Endodermal cell (in vitro differentiated cells): ENCODE data around the gene SETD9. TPM values are rescaled to one million over a fixed set of nuclear protein-coding genes. Genes with fewer than 3 reads are reported as not detected.

Experiments
- DNase-seq: peaks from one replicate; pipeline ENCODE4 v3.0.0-alpha.2; 2017
- H3K27ac ChIP-seq: 2 replicates; pipeline ENCODE4 v1.5.1; 2013; ENCODE audit warnings: mild to moderate bottlenecking, low read depth, low read length, moderate library complexity
- H3K27me3 ChIP-seq: 2 replicates; pipeline ENCODE4 v1.6.1; 2013; ENCODE audit warnings: mild to moderate bottlenecking, low read length, moderate library complexity; ENCODE audit not compliant: insufficient read depth, control insufficient read depth, poor library complexity, severe bottlenecking
- H3K36me3 ChIP-seq: 2 replicates; pipeline ENCODE4 v1.7.0; 2013; ENCODE audit warnings: mild to moderate bottlenecking, low read length, moderate library complexity; ENCODE audit not compliant: control insufficient read depth, insufficient read depth
- H3K4me1 ChIP-seq: one replicate; pipeline ENCODE4 v1.7.0; 2013; ENCODE audit warnings: low read length; ENCODE audit not compliant: control insufficient read depth, insufficient read depth
- H3K4me3 ChIP-seq: 2 replicates; pipeline ENCODE4 v1.5.1; 2013; ENCODE audit warnings: mild to moderate bottlenecking, low read length, moderate library complexity
- H3K9ac ChIP-seq: 2 replicates; pipeline ENCODE4 v1.6.1; 2013; ENCODE audit warnings: mild to moderate bottlenecking, low read length, moderate library complexity; ENCODE audit not compliant: poor library complexity, severe bottlenecking; ENCODE audit errors: extremely low read depth
- H3K9me3 ChIP-seq: 2 replicates; pipeline ENCODE4 v1.6.1; 2013; ENCODE audit warnings: mild to moderate bottlenecking, low read length, moderate library complexity; ENCODE audit not compliant: control insufficient read depth
- H3K27ac Mint-ChIP-seq: 2 replicates; pipeline ENCODE4 v1.8.0; 2020; ENCODE audit warnings: mixed read lengths
- H3K27me3 Mint-ChIP-seq: 2 replicates; pipeline ENCODE4 v1.8.0; 2021; ENCODE audit warnings: mild to moderate bottlenecking, mixed read lengths; ENCODE audit not compliant: insufficient read depth
- H3K36me3 Mint-ChIP-seq: 2 replicates; pipeline ENCODE4 v1.8.0; 2020; ENCODE audit warnings: low read depth, mixed read lengths
- H3K4me1 Mint-ChIP-seq: 2 replicates; pipeline ENCODE4 v1.8.0; 2020; ENCODE audit warnings: mixed read lengths
- H3K4me3 Mint-ChIP-seq: 2 replicates; pipeline ENCODE4 v1.8.0; 2020; ENCODE audit warnings: mild to moderate bottlenecking, moderate library complexity, mixed read lengths
- H3K9me3 Mint-ChIP-seq: 2 replicates; pipeline ENCODE4 v1.8.0; 2020; ENCODE audit warnings: mild to moderate bottlenecking, mixed read lengths
- WGBS, 2 experiments: methylation state at CpG; one replicate each; pipeline versions ENCODE4 v1.1.5 to v1.1.7; 2013; ENCODE audit warnings: missing lambda C conversion rate in 2 of 2, mixed read lengths in 1 of 2; ENCODE audit not compliant: insufficient coverage in 1 of 2, insufficient read length in 1 of 2; 5-methylcytosine and 5-hydroxymethylcytosine counted together
- total RNA-seq, 2 donors: library from RNA; stranded (reverse); fragmentation: NEBNext Ultra II Directional in 1 of 2; extraction: Animal tissue kit (Norgen Biotek cat#: 25700) in 1 of 2; gene quantifications; 2 replicates in 1 of 2; 3 replicates in 1 of 2; pipeline ENCODE4 v1.2.1, GENCODE V29; 2021
- TF ChIP-seq, protein P1 (sequence below): fragments of 200-600 bp; sonication (generic); conservative IDR thresholded peaks from 2 replicates; pipeline ENCODE4 v1.5.0; 2021; ENCODE audit warnings: antibody characterized with exemption, mild to moderate bottlenecking

Gene SETD9
- total RNA-seq, 2 donors from 2014 or later, result 5.0 to 14.9 TPM

DNA sequence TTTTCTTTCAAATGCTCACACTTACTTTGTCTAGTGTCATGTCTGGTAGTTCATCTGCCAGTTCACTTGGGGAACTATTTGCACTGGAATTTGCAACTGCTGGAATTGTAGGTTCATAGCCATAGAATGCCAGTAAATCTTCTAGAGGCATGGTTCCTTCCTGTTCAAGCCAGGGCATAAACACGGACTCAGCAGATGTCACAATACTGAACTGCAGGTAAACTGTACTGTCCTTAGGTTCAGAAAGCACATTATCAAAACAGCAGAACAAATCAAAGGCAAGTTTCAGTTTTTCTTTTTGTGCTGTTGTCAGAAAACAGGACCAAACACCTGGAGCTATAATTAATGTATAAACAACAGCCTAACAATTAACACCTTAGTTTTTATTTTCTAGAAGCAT lies 29.5 kb downstream of the SETD9 start:
- TF ChIP-seq, protein P1, sequence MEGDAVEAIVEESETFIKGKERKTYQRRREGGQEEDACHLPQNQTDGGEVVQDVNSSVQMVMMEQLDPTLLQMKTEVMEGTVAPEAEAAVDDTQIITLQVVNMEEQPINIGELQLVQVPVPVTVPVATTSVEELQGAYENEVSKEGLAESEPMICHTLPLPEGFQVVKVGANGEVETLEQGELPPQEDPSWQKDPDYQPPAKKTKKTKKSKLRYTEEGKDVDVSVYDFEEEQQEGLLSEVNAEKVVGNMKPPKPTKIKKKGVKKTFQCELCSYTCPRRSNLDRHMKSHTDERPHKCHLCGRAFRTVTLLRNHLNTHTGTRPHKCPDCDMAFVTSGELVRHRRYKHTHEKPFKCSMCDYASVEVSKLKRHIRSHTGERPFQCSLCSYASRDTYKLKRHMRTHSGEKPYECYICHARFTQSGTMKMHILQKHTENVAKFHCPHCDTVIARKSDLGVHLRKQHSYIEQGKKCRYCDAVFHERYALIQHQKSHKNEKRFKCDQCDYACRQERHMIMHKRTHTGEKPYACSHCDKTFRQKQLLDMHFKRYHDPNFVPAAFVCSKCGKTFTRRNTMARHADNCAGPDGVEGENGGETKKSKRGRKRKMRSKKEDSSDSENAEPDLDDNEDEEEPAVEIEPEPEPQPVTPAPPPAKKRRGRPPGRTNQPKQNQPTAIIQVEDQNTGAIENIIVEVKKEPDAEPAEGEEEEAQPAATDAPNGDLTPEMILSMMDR, result no peak
- Mint-ChIP-seq H3K27ac (no peak overlapping the region), H3K4me1 (peaks cover 15% of the 10 kb centered on the region), H3K9me3 (no peaks in the 10 kb centered on the region), H3K27me3 (no peaks in the 10 kb centered on the region), H3K36me3 (peaks cover 83% of the 10 kb centered on the region), H3K4me3 (no peak overlapping the region)
- Histone ChIP-seq H3K9me3 (no peaks in the 10 kb centered on the region), H3K4me1 (peaks cover 11% of the 10 kb centered on the region), H3K4me3 (no peak overlapping the region), H3K36me3 (peaks cover 91% of the 10 kb centered on the region), H3K27me3 (no peaks in the 10 kb centered on the region), H3K9ac (no peak overlapping the region), H3K27ac (no peak overlapping the region)
- DNase-seq, result no peak
- WGBS, 2 experiments, result 96 to 100% methylated on average over 1 of the region's 1 CpG

DNA sequence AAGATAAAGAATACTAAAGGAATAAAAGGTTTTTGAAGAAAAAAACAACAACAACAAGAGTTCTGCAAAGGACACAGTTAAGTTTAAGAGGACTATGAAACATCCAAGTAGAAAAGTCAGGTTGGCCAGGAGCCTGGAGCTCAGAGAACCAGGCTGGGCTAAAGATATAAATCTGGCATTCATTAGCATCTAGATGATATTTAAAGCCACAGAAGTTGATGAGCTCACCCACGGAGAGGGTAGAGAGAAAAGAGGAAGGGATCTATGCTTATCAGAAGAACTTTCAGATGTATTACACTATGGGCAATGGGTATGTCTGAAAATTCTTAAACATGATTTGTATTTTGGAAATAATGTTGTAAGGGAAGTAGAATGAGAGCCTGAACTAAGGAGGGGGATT lies 32.6 kb downstream of the SETD9 start:
- H3K27ac Mint-ChIP-seq, result no peak overlapping the region
- no peak overlapping the region for H3K4me3 Mint-ChIP-seq
- no peaks in the 10 kb centered on the region for H3K27me3 Mint-ChIP-seq
- peaks cover 98% of the 10 kb centered on the region for H3K36me3 ChIP-seq
- WGBS, 2 experiments, result 94 to 100% methylated on average over 1 of the region's 1 CpG
- no peaks in the 10 kb centered on the region for H3K27me3 ChIP-seq
- no peak for DNase-seq
- H3K36me3 Mint-ChIP-seq, result peaks cover 81% of the 10 kb centered on the region
- no peak overlapping the region for H3K4me3 ChIP-seq
- H3K27ac ChIP-seq, result no peak overlapping the region
- TF ChIP-seq, protein P1, result no peak
- H3K9me3 Mint-ChIP-seq, result no peaks in the 10 kb centered on the region
- H3K4me1 Mint-ChIP-seq, result no peaks in the 10 kb centered on the region
- no peaks in the 10 kb centered on the region for H3K9me3 ChIP-seq
- H3K4me1 ChIP-seq, result no peaks in the 10 kb centered on the region
- H3K9ac ChIP-seq, result no peak overlapping the region

DNA sequence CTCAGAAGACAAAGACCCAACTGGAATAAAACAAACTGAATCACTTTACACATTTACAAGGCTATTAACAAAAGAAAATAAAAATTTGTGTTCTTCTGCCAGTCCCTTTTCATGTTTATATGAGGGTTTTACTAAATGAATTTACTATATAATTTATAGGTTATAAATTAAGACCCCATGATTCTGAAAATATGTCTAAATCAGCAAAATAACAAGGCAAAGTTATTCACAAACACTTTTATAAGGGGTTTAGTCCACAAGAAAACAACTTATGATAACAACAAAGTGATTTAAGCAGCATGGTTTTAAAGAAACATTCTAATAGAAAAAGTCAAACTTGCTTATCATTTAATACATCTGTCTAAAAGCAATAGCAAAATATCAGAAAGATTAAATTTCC lies 37.7 kb downstream of the SETD9 start:
- no peak for DNase-seq
- TF ChIP-seq, protein P1, result no peak
- Histone ChIP-seq H3K9me3 (no peaks in the 10 kb centered on the region), H3K9ac (no peak overlapping the region), H3K4me3 (peak overlapping the region; percentile 36), H3K27me3 (no peaks in the 10 kb centered on the region), H3K4me1 (peaks cover 6% of the 10 kb centered on the region), H3K27ac (no peak overlapping the region), H3K36me3 (peaks cover 81% of the 10 kb centered on the region)
- peaks cover 2% of the 10 kb centered on the region for H3K4me1 Mint-ChIP-seq
- no peak overlapping the region for H3K4me3 Mint-ChIP-seq
- peaks cover 55% of the 10 kb centered on the region for H3K36me3 Mint-ChIP-seq
- H3K27ac Mint-ChIP-seq, result no peak overlapping the region
- no peaks in the 10 kb centered on the region for H3K9me3 Mint-ChIP-seq
- H3K27me3 Mint-ChIP-seq, result no peaks in the 10 kb centered on the region
